C4-2B (cell line): Measurements from ENCODE around the gene MTHFR.

Experiments used
- H3K27ac ChIP-seq: fragments of 450-650 bp; 2 replicates; pipeline ENCODE4 v1.5.1; 2017
- ZFX ChIP-seq: fragments of 450-650 bp; IDR thresholded peaks from 2 replicates; pipeline ENCODE4 v1.6.1; 2017
- TF ChIP-seq, protein P1 (sequence below): fragments of 450-650 bp; conservative IDR thresholded peaks from 2 replicates; pipeline ENCODE4 v1.5.1; 2017; ENCODE audit warnings: mild to moderate bottlenecking

MTHFR gene

DNA sequence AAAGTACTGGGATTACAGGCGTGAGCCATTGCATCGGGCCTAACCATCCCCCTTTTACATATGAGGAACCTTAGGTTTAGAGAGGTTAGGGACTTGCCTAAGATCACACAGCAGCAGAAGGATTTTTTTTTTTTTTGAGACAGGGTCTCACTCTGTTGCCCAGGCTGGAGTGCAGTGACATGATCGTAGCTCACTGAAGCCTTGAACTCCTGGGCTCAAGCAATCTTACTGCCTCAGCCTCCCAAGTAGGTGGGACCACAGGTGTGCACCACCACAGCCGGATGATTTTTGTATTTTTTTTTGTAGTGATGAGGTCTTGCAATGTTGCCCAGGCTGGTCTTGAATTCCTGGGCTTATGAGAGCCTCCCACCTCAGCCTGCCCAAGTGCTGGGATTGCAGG lies 46.0 kb downstream of the MTHFR start:
- no peak for TF ChIP-seq ZFX
- TF ChIP-seq, protein P1, sequence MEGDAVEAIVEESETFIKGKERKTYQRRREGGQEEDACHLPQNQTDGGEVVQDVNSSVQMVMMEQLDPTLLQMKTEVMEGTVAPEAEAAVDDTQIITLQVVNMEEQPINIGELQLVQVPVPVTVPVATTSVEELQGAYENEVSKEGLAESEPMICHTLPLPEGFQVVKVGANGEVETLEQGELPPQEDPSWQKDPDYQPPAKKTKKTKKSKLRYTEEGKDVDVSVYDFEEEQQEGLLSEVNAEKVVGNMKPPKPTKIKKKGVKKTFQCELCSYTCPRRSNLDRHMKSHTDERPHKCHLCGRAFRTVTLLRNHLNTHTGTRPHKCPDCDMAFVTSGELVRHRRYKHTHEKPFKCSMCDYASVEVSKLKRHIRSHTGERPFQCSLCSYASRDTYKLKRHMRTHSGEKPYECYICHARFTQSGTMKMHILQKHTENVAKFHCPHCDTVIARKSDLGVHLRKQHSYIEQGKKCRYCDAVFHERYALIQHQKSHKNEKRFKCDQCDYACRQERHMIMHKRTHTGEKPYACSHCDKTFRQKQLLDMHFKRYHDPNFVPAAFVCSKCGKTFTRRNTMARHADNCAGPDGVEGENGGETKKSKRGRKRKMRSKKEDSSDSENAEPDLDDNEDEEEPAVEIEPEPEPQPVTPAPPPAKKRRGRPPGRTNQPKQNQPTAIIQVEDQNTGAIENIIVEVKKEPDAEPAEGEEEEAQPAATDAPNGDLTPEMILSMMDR, result no peak
- H3K27ac ChIP-seq, result no peak overlapping the region

DNA sequence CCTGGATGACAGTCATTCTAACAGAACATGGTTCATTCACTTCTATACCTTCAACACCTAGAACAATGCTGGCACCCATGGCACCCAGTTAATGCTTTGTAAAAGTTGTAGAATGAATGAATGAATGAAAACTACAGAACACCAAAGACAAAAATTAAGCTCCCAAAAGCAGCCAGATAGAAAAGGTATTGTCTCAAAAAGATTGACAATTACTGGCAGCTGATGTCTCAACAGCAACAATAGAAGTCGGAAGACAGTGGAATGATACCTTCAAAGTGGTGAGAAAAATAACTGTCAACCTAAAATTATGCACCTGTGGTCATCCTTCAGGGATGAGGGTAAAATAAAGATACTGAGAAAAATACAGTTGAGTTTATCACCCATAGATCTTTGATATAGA lies 48.7 kb downstream of the MTHFR start:
- H3K27ac ChIP-seq, result no peak overlapping the region
- no peak for TF ChIP-seq ZFX
- TF ChIP-seq, protein P1, result no peak

DNA sequence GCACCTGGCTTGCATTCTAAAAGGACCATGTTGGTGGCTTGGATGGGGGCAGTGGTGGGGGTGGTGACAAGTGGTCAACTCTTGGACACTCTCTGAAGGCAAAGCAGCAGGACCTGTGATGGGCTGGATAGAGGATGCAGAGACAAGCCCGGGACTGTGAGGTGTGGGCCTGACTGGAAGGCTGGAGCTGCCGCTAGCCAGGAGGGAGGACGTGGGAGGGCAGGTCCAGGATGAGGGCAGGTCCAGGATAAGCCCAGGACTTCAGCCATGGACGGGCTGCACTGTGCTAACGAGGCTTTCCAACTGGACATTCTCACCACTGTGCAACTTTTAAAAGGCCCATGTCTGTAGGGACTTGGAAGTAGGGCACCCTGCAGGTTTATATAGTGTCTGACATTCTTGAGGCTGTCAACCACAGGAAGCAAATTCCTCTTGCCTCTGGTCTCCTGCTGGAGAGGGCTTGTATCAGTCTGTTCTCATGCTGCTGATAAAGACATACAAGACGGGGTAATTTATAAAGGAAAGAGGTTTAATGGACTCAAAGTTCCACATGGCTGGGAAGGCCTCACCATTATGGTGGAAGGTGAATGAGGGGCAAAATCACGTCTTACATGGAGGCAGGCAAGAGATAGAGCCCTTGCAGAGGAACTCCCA lies 52.1 kb downstream of the MTHFR start:
- H3K27ac ChIP-seq, result no peak overlapping the region
- no peak for TF ChIP-seq ZFX
- TF ChIP-seq, protein P1, result no peak

DNA sequence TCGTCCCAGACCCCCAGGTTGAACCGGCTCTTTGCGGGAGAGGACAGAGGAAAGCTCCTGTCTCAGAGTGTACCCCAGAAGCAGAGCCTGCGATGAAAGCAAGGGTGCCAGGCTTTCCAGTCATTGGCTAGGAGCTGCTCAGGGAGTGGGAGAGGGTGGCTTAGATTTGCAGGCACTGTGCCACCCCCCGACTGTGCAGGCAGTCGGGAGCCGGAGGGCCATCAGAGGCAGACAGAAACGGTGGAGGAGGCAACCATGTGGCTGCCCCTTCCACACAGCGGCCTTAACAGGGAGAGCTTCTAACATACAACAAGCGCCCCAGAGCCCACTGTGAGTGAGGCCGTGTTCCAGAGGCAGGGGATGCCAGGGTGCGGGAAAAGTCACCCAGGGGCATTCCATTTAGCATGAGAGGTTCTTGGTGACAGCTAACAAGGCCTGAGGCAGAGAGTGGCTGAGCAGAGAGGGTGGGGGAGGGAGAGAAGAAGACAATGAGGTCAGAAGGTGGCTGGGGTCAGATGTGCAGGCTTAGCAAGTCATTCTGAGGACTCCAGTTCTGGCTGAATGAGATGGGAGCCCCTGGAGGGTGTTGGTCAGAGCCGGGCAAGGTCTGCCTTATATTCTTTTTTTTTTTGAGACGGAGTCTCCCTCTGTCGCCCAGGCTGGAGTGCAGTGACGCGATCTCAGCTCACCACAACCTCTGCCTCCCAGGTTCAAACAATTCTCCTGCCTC lies 53.2 kb downstream of the MTHFR start:
- no peak overlapping the region for H3K27ac ChIP-seq
- TF ChIP-seq, protein P1, result no peak
- TF ChIP-seq ZFX, result no peak

DNA sequence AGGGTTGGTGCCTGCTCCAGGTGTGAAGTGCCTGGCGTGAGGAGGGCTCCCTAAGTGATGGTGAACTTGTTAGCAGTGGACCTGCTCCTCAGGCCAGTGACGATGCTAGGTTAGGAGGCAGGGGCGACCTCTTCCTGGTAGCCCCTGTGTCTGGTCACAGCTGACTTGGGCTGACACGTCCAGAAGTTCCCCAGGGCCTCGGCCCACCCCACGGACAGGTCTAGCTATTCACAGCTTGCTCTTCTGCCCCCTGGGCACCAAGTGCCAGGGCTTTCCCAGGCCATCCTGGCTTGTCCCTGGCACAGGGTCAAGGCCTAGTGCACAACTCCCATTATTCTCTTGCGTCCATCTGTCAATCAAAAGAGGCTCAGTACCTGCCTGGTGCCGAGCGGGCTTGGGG lies 54.7 kb downstream of the MTHFR start:
- no peak overlapping the region for H3K27ac ChIP-seq
- TF ChIP-seq, protein P1, result no peak
- no peak for TF ChIP-seq ZFX

DNA sequence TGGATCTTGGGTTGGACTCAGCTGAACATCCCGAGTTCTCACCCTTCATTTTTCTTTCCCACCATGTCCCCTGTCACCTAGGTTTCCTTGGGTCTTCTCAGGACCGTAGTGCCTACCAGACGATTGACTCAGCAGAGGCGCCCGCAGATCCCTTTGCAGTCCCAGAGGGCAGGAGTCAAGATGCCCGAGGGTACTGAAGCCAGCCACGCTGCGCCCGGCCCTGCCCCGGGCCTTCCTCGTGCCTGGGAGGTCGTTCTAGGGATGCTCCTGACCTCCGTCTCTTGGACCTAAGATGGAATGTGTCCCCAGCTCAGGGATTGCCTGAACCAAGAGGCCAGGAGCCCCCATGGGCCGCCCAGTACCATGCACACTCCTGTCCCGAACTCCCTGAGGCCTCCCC lies 55.8 kb downstream of the MTHFR start:
- TF ChIP-seq, protein P1, result no peak
- H3K27ac ChIP-seq, result no peak overlapping the region

DNA sequence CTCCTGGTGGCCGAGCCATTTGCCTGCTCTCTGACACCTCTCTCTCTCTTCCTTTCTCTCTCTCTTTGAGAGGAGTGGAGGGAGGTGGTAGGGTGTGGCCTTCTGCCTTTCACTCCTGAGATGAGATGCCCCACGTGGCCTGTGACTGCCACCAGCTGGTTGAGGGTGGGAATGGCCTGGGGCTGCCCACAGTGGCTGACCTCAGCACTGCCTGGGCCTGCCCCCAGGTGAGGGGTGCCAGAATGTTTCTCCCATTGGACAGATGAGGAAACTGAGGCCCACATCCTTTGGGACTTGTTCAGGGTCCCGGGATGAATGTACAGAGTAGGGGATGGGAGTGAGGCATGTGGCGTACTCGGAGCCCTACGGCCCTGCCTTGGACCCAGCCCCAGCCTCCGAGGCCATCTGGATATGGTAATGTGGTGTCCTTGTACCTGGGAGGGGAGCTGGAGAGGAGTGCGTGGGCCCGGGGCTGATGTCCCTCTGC lies 56.5 kb downstream of the MTHFR start:
- TF ChIP-seq, protein P1, result no peak; the same call in 1 of the 2 replicates
- no peak for TF ChIP-seq ZFX

More for the DNA sequence above, 56.5 kb downstream of the MTHFR start:
- H3K27ac ChIP-seq, result no peak overlapping the region
